ENCODE measurements around the gene SNX7. TPM values are rescaled to one million over a fixed set of nuclear protein-coding genes. Genes with fewer than 3 reads are reported as not detected.

The SNX7 gene
- total RNA-seq, 1 experiment from 2014 or later, result 17.5 TPM

GRCh38 chr1:98792123-98792522 is 130.6 kb downstream of the SNX7 start:
- no peak overlapping the region for H3K4me3 ChIP-seq (ENCODE audit: low read depth, low read length)
- Mint-ChIP-seq H3K27ac (ENCODE audit: unreplicated experiment) (no peak overlapping the region), H3K27me3 (ENCODE audit: insufficient read depth, unreplicated experiment) (peaks cover under 1% of the 10 kb centered on the region), H3K4me3 (ENCODE audit: unreplicated experiment) (no peak overlapping the region), H3K36me3 (ENCODE audit: insufficient read depth, unreplicated experiment) (no peaks in the 10 kb centered on the region), H3K9me3 (ENCODE audit: unreplicated experiment) (peaks cover 2% of the 10 kb centered on the region), H3K4me1 (ENCODE audit: low read depth, unreplicated experiment) (no peaks in the 10 kb centered on the region)
- TF ChIP-seq CTCF (IDR thresholded peaks at IDR 0.05; ENCODE audit: insufficient read depth in 1 of 2, low read depth in 1 of 2, low read length in 1 of 2, severe bottlenecking in 1 of 2, unreplicated experiment in 1 of 2), result no peak
- H3K4me1 ChIP-seq, result no peaks in the 10 kb centered on the region
- ChIA-PET CTCF (no interaction called here), POLR2A (no interaction called here)
- H3K36me3 ChIP-seq (ENCODE audit: control insufficient read depth, insufficient read depth, low read length), result no peaks in the 10 kb centered on the region
- DNase-seq, result no peak
- intact Hi-C loops (cut with micrococcal nuclease; ENCODE audit: unreplicated experiment), result loop anchor here (5.0 to 10.0 kb wide), 3 partner anchors 95 to 383 kb away; no protein-coding TSS in a partner anchor
- no peaks in the 10 kb centered on the region for H3K27me3 ChIP-seq (replicated peaks; ENCODE audit: control insufficient read depth, insufficient read depth, low read length)
- H3K9me3 ChIP-seq, result no peaks in the 10 kb centered on the region
- BruUV-seq (replicated peaks), result no TSS peak

GRCh38 chr1:98793136-98793535 is 131.6 kb downstream of the SNX7 start:
- no peaks in the 10 kb centered on the region for H3K36me3 ChIP-seq (ENCODE audit: control insufficient read depth, insufficient read depth, low read length)
- Mint-ChIP-seq H3K4me1 (ENCODE audit: low read depth, unreplicated experiment) (no peaks in the 10 kb centered on the region), H3K4me3 (ENCODE audit: unreplicated experiment) (no peak overlapping the region), H3K9me3 (ENCODE audit: unreplicated experiment) (no peaks in the 10 kb centered on the region), H3K27ac (ENCODE audit: unreplicated experiment) (no peak overlapping the region), H3K36me3 (ENCODE audit: insufficient read depth, unreplicated experiment) (no peaks in the 10 kb centered on the region), H3K27me3 (ENCODE audit: insufficient read depth, unreplicated experiment) (no peaks in the 10 kb centered on the region)
- no peaks in the 10 kb centered on the region for H3K4me1 ChIP-seq
- H3K9me3 ChIP-seq, result no peaks in the 10 kb centered on the region
- ChIA-PET POLR2A (no interaction called here), CTCF (no interaction called here)
- no peak overlapping the region for H3K4me3 ChIP-seq (ENCODE audit: low read depth, low read length)
- BruUV-seq (replicated peaks), result no TSS peak
- DNase-seq, result no peak
- intact Hi-C loops (cut with micrococcal nuclease; ENCODE audit: unreplicated experiment), result loop anchor here (5.0 to 10.0 kb wide), 3 partner anchors 94 to 382 kb away; no protein-coding TSS in a partner anchor
- H3K27me3 ChIP-seq (replicated peaks; ENCODE audit: control insufficient read depth, insufficient read depth, low read length), result no peaks in the 10 kb centered on the region
- TF ChIP-seq CTCF (IDR thresholded peaks at IDR 0.05; ENCODE audit: insufficient read depth in 1 of 2, low read depth in 1 of 2, low read length in 1 of 2, severe bottlenecking in 1 of 2, unreplicated experiment in 1 of 2), result no peak

GRCh38 chr1:98794196-98794886 is 132.8 kb downstream of the SNX7 start:
- intact Hi-C loops (cut with micrococcal nuclease; ENCODE audit: unreplicated experiment), result loop anchor here (5.0 to 10.0 kb wide), 3 partner anchors 93 to 380 kb away; no protein-coding TSS in a partner anchor
- peak; percentile 50 to 65 for TF ChIP-seq CTCF (IDR thresholded peaks at IDR 0.05; ENCODE audit: insufficient read depth in 1 of 2, low read depth in 1 of 2, low read length in 1 of 2, severe bottlenecking in 1 of 2, unreplicated experiment in 1 of 2)
- ChIA-PET POLR2A (no interaction called here), CTCF (interaction anchor here (1.1 to 1.2 kb wide), 2 partner anchors 21 to 146 kb away, joined by 3 to 6 read pairs; no protein-coding TSS in a partner anchor)
- DNase-seq, result peak in 1 of 2 experiments; percentile 32
- H3K9me3 Mint-ChIP-seq (ENCODE audit: unreplicated experiment), result no peaks in the 10 kb centered on the region
- no peaks in the 10 kb centered on the region for H3K4me1 ChIP-seq
- H3K27me3 ChIP-seq (replicated peaks; ENCODE audit: control insufficient read depth, insufficient read depth, low read length), result no peaks in the 10 kb centered on the region
- BruUV-seq (replicated peaks), result no TSS peak
- no peaks in the 10 kb centered on the region for H3K36me3 Mint-ChIP-seq (ENCODE audit: insufficient read depth, unreplicated experiment)
- H3K9me3 ChIP-seq, result no peaks in the 10 kb centered on the region
- no peaks in the 10 kb centered on the region for H3K36me3 ChIP-seq (ENCODE audit: control insufficient read depth, insufficient read depth, low read length)
- H3K4me3 Mint-ChIP-seq (ENCODE audit: unreplicated experiment), result no peak overlapping the region
- no peak overlapping the region for H3K4me3 ChIP-seq (ENCODE audit: low read depth, low read length)
- no peaks in the 10 kb centered on the region for H3K27me3 Mint-ChIP-seq (ENCODE audit: insufficient read depth, unreplicated experiment)
- no peaks in the 10 kb centered on the region for H3K4me1 Mint-ChIP-seq (ENCODE audit: low read depth, unreplicated experiment)
- no peak overlapping the region for H3K27ac Mint-ChIP-seq (ENCODE audit: unreplicated experiment)

Data from Caco-2 (cell line).